Measurements from ENCODE around the gene UBE2V1. TPM values are rescaled to one million over a fixed set of nuclear protein-coding genes. Genes with fewer than 3 reads are reported as not detected.
"Not testable (repeated sequence)": the region's sequence is repeated elsewhere in the genome, so short reads cannot be mapped to it uniquely, and the experiment has no call there.

UBE2V1 gene
- polyA plus RNA-seq, 1 experiment: 171 TPM

DNA sequence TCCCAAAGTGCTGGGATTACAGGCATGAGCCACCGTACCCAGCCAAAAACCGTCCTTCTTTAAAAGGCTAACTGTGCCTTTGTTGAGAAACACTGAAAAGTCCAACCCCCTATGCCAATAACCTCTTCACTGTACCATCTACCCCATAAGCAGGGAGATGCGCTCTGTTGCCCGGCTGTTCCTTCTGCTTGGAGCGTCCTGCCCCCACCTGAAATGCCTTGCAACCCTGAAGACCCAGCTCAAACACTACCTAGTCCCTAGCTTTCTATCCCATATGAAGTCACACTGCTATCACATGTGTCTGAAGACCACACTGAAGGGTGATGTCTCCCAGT is 27.8 kb downstream of the UBE2V1 start:
- no peak overlapping the region for H3K27ac ChIP-seq (ENCODE audit: low read depth, low read length)
- H3K4me3 ChIP-seq (ENCODE audit: low read depth, low read length): no peak overlapping the region
- ChIA-PET POLR2A (interaction anchor here (1.0 to 1.4 kb wide), 2 partner anchors 9 to 106 kb away, joined by 3 to 8 read pairs; no protein-coding TSS in a partner anchor), CTCF (interaction anchor here (0.5 to 4.8 kb wide), 21 partner anchors 8 to 528 kb away, joined by 3 to 51 read pairs (median 5); no protein-coding TSS in a partner anchor)
- TF ChIP-seq, protein P1, sequence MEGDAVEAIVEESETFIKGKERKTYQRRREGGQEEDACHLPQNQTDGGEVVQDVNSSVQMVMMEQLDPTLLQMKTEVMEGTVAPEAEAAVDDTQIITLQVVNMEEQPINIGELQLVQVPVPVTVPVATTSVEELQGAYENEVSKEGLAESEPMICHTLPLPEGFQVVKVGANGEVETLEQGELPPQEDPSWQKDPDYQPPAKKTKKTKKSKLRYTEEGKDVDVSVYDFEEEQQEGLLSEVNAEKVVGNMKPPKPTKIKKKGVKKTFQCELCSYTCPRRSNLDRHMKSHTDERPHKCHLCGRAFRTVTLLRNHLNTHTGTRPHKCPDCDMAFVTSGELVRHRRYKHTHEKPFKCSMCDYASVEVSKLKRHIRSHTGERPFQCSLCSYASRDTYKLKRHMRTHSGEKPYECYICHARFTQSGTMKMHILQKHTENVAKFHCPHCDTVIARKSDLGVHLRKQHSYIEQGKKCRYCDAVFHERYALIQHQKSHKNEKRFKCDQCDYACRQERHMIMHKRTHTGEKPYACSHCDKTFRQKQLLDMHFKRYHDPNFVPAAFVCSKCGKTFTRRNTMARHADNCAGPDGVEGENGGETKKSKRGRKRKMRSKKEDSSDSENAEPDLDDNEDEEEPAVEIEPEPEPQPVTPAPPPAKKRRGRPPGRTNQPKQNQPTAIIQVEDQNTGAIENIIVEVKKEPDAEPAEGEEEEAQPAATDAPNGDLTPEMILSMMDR (IDR thresholded peaks at IDR 0.05; ENCODE audit: low read depth, low read length): no peak
- no peaks in the 10 kb centered on the region for H3K9me3 ChIP-seq (ENCODE audit: control insufficient read depth, insufficient read depth, low read length)
- no peaks in the 10 kb centered on the region for H3K27me3 ChIP-seq (ENCODE audit: control insufficient read depth, insufficient read depth, low read length)
- DNase-seq (ENCODE audit: low read depth, low spot score): no peak

DNA sequence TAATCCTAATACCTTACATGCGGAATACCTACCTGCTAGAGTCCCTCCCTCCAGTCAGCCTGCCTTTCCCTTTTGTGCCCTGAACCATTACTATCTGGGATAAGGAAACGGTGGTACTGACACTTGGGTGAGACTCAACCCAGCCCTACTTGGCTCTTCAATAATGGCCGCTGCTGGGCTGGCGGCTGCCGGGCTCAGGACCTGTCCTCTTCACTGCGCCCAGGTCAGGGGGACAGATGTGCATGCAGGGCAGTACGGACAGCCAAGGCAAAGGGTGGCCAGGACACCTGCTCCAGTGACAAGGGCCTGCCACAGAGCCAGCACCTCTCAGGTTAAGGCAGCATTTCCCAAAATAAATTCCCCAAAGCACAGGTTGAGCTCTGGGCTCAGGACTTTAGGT is 29.9 kb downstream of the UBE2V1 start:
- no peaks in the 10 kb centered on the region for H3K27me3 ChIP-seq (ENCODE audit: control insufficient read depth, insufficient read depth, low read length)
- H3K9me3 ChIP-seq (ENCODE audit: control insufficient read depth, insufficient read depth, low read length): no peaks in the 10 kb centered on the region
- no peak overlapping the region for H3K27ac ChIP-seq (ENCODE audit: low read depth, low read length)
- CTCF ChIA-PET: interaction anchor here (1.1 to 4.8 kb wide), 4 partner anchors 12 to 106 kb away, joined by 3 to 51 read pairs (median 24); no protein-coding TSS in a partner anchor
- H3K4me3 ChIP-seq (ENCODE audit: low read depth, low read length): no peak overlapping the region
- POLR2A ChIA-PET: interaction anchor here (0.6 kb wide), 1 partner anchor 848 kb away, joined by 3 read pairs; no protein-coding TSS in a partner anchor
- TF ChIP-seq, protein P1 (IDR thresholded peaks at IDR 0.05; ENCODE audit: low read depth, low read length): no peak
- DNase-seq (ENCODE audit: low read depth, low spot score): no peak

DNA sequence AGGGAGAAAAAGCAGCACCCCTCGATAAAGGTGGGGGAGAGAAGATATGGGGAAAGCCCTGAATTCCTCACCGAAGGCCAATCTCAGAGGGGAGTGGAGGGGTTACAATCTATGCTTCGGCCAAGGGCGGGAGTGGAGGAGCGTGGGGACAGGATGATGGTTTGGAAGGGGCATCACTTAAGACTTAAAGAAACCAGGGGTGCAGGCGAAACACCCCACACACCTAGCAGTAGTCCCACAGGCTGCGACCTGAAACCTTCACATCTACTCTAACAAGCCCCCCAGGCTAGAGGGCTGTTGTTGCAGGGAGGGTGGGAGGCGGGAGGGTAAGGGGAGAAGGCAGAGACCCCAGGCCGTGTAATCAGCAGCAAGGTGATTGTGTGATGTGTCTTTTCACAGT is 30.9 kb downstream of the UBE2V1 start:
- DNase-seq (ENCODE audit: low read depth, low spot score); H3K9me3 ChIP-seq (ENCODE audit: control insufficient read depth, insufficient read depth, low read length); H3K27me3 ChIP-seq (ENCODE audit: control insufficient read depth, insufficient read depth, low read length); H3K27ac ChIP-seq (ENCODE audit: low read depth, low read length); POLR2A ChIA-PET; H3K4me3 ChIP-seq (ENCODE audit: low read depth, low read length): not testable (repeated sequence)
- CTCF ChIA-PET: interaction anchor here (4.4 to 4.8 kb wide), 2 partner anchors 11 to 103 kb away, joined by 45 to 51 read pairs; no protein-coding TSS in a partner anchor

DNA sequence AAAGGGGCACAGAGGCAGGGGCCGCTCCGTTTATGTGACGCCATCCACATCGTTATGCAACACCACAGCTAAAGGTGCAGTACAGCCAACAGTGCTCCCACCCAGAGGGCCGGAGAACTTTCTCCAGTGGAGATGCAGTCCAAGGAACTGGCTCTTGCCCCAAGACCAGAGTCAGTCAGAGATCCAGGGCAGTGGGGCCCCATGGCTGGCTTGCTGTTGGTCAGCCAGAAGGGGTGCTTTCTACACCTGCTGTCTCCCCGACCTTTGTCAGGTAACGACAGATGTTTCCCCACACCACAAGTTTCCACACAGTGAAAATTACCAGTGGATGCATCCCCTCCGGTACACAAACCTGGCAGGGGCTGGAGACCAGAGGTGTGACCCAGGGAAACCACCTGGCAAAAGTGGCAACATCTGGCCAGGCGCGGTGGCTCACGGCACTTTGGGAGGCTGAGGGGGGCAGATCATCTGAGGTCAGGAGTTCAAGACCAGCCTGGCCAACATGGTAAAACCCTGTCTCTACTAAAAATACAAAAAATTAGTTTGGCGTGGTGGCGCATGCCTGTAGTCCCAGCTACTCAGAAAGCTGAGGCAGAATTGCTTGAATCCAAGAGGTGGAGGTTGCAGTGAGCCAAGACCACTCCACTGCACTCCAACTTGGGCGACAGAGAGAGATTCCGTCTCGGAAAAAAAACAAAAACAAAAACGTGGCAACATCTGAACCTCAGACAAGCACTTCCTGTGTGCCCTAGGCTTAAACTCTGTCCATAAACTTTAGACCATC is 34.9 kb downstream of the UBE2V1 start:
- no peaks in the 10 kb centered on the region for H3K9me3 ChIP-seq (ENCODE audit: control insufficient read depth, insufficient read depth, low read length)
- no peak overlapping the region for H3K4me3 ChIP-seq (ENCODE audit: low read depth, low read length)
- CTCF ChIA-PET: no interaction called here
- POLR2A ChIA-PET: no interaction called here
- TF ChIP-seq, protein P1 (IDR thresholded peaks at IDR 0.05; ENCODE audit: low read depth, low read length): no peak
- no peak for DNase-seq (ENCODE audit: low read depth, low spot score)
- no peaks in the 10 kb centered on the region for H3K27me3 ChIP-seq (ENCODE audit: control insufficient read depth, insufficient read depth, low read length)
- H3K27ac ChIP-seq (ENCODE audit: low read depth, low read length): no peak overlapping the region

DNA sequence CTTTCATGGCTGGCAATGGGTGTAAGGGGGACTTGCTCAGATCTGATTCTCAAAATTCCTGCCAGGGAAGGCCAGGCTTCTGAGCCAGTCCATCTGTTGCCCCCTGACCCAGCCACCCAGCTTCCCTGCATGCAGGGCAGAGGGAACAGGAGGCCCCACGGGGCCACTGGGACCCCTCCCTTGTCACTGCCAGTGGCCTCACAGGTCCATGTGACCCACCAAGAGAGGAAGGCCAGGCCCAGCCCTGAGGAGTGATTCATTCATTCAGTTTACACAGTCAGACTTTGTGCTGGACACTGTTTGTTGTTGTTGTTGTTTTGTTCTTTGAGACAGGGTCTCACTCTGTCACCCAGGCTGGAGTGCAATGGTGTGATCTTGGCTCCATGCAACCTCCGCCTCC is 39.5 kb downstream of the UBE2V1 start:
- no peak overlapping the region for H3K4me3 ChIP-seq (ENCODE audit: low read depth, low read length)
- ChIA-PET CTCF (interaction anchor here (0.7 to 10.7 kb wide), 3 partner anchors 23 to 96 kb away, joined by 3 to 419 read pairs (median 3); partner anchors contain the start of gene SNAI1), POLR2A (no interaction called here)
- H3K27me3 ChIP-seq (ENCODE audit: control insufficient read depth, insufficient read depth, low read length): no peaks in the 10 kb centered on the region
- DNase-seq (ENCODE audit: low read depth, low spot score): no peak
- H3K27ac ChIP-seq (ENCODE audit: low read depth, low read length): no peak overlapping the region
- no peaks in the 10 kb centered on the region for H3K9me3 ChIP-seq (ENCODE audit: control insufficient read depth, insufficient read depth, low read length)
- TF ChIP-seq, protein P1 (IDR thresholded peaks at IDR 0.05; ENCODE audit: low read depth, low read length): no peak
